Esophagus squamous epithelium (tissue), 4 donors: Measurements from ENCODE around the gene SETBP1.

Experiments
- POLR2A ChIP-seq, 4 donors: fragments of 450-650 bp; IDR thresholded peaks; one replicate each; pipeline ENCODE4 v1.6.1; 2017; ENCODE audit warnings: antibody characterized with exemption in 4 of 4, mild to moderate bottlenecking in 4 of 4, moderate library complexity in 3 of 4
- TF ChIP-seq, protein P1 (sequence below), 6 experiments: fragments of 450-650 bp in 4 of 6; fragments of 200-600 bp in 2 of 6; sonication (generic) in 2 of 6; IDR thresholded peaks; one replicate each; pipeline ENCODE4 v1.5.1; 2016 to 2019; ENCODE audit warnings: antibody characterized with exemption in 6 of 6, mild to moderate bottlenecking in 4 of 6, moderate library complexity in 4 of 6

GRCh38 chr18:44816050-44816449 lies 135.4 kb downstream of the SETBP1 start:
- TF ChIP-seq, protein P1, sequence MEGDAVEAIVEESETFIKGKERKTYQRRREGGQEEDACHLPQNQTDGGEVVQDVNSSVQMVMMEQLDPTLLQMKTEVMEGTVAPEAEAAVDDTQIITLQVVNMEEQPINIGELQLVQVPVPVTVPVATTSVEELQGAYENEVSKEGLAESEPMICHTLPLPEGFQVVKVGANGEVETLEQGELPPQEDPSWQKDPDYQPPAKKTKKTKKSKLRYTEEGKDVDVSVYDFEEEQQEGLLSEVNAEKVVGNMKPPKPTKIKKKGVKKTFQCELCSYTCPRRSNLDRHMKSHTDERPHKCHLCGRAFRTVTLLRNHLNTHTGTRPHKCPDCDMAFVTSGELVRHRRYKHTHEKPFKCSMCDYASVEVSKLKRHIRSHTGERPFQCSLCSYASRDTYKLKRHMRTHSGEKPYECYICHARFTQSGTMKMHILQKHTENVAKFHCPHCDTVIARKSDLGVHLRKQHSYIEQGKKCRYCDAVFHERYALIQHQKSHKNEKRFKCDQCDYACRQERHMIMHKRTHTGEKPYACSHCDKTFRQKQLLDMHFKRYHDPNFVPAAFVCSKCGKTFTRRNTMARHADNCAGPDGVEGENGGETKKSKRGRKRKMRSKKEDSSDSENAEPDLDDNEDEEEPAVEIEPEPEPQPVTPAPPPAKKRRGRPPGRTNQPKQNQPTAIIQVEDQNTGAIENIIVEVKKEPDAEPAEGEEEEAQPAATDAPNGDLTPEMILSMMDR (IDR thresholded peaks at IDR 0.05): no peak
- TF ChIP-seq POLR2A (IDR thresholded peaks at IDR 0.05): no peak
